Measurements from ENCODE around the gene TNFAIP8. TPM values are rescaled to one million over a fixed set of nuclear protein-coding genes. Genes with fewer than 3 reads are reported as not detected.
"Not testable (repeated sequence)": the region's sequence is repeated elsewhere in the genome, so short reads cannot be mapped to it uniquely, and the experiment has no call there.

Gene TNFAIP8
- total and polyA plus RNA-seq, 5 experiments from 2014 or later = 175 to 220 (median 177) TPM

- ATAC-seq (no peak), DNase-seq (no peak)
- Mint-ChIP-seq H3K9me3 (no peaks in the 10 kb centered on the region), H3K4me3 (peak overlapping the region; percentile 85 to 95 (median 92)), H3K36me3 (no peaks in the 10 kb centered on the region), H3K27me3 (peaks cover 0 to 3% (median 0%) of the 10 kb centered on the region in 5 donors), H3K27ac (peak overlapping the region in 7 of 10 donors; percentile 70 to 94 (median 86)), H3K4me1 (peaks cover 6 to 45% (median 16%) of the 10 kb centered on the region in 4 donors)
- POLR2A ChIA-PET = interaction anchor here (1.1 to 2.2 kb wide), 7 partner anchors 76 to 425 kb away, joined by 4 to 13 read pairs (median 6); partner anchors contain the start of genes DMXL1 and DTWD2
These were observed 56.7 kb downstream of the TNFAIP8 start for GRCh38 chr5:119412279-119413227.

DNA sequence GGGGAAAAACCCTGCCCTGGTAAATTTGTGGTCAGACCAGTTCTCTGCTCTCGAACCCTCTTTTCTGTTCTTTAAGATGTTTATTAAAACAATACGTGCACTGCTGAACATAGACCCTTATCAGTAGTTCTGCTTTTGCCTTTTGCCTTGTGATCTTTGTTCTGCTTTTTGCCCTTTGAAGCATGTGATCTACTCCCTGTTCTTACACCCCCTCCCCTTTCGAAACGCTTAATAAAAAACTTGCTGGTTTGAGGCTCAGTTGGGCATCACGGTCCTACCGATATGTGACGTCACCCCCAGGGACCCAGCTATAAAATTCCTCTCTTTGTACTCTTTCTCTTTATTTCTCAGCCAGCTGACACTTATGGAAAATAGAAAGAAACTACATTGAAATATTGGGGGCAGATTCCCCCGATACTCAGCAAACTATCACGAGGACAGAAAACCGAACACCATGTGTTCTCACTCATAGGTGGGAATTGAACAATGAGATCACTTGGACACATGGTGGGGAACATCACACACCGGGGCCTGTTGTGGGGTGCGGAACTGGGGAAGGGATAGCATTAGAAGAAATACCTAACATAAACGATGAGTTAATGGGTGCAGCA is 58.4 kb downstream of the TNFAIP8 start:
- DNase-seq = peak in 1 of 10 donors; percentile 9
- POLR2A ChIA-PET, H3K27me3 Mint-ChIP-seq, H3K9me3 Mint-ChIP-seq, H3K36me3 Mint-ChIP-seq, ATAC-seq: not testable (repeated sequence)
- peak overlapping the region in 3 of 10 donors; percentile 43 to 61 (median 44) for H3K27ac Mint-ChIP-seq
- peak overlapping the region in 1 of 10 donors; percentile 16 for H3K4me3 Mint-ChIP-seq
- peaks cover 9 to 59% (median 24%) of the 10 kb centered on the region in 4 donors for H3K4me1 Mint-ChIP-seq

DNA sequence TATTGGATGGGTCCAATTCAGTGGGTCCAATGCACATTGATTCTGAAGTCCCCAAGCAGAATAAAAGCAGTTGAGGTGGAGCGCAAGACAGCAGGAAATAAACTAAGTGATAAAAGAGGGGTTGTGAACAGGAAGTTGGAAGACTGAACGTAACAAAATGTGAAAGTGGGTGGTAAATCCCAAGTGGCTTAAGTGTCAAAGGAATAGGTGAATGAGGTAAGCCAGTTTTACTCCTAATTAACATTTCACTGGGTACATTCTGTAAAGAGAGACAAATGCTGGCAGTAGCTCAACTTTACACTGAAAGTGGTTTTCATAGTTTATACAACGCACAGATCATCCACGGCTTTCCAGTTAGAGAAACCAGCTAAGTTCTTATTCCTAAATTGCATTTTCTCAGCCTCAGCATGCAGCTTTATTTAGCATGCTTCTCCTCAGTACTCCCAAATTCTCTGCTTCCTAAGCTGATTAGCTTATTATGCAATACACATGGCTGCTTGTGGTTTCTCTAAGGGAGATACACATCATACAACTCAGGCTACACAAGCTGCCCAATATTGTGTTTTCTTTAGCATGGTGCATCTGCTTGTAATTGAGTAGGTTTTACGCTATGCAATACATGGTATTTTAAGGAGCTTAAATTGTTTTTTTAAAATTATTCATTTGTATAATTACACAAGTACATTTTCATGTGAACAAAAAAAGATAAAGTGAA is 62.2 kb downstream of the TNFAIP8 start:
- Mint-ChIP-seq H3K36me3 (no peaks in the 10 kb centered on the region), H3K4me1 (peaks cover 6 to 46% (median 11%) of the 10 kb centered on the region in 4 donors), H3K9me3 (no peaks in the 10 kb centered on the region), H3K4me3 (peak overlapping the region in 6 of 10 donors; percentile 5 to 38 (median 10)), H3K27me3 (peaks cover 0 to 3% (median 0%) of the 10 kb centered on the region in 5 donors), H3K27ac (no peak overlapping the region)
- ATAC-seq (no peak), DNase-seq (no peak)
- POLR2A ChIA-PET = interaction anchor here (0.9 kb wide), 1 partner anchor 347 kb away, joined by 3 read pairs; the partner anchor contains the start of gene DMXL1

- no peak overlapping the region for H3K4me3 Mint-ChIP-seq
- POLR2A ChIA-PET = interaction anchor here (0.9 kb wide), 1 partner anchor 348 kb away, joined by 3 read pairs; the partner anchor contains the start of gene DMXL1
- ATAC-seq (no peak), DNase-seq (no peak)
- no peaks in the 10 kb centered on the region for H3K9me3 Mint-ChIP-seq
- H3K27me3 Mint-ChIP-seq = peaks cover 0 to 4% (median 0%) of the 10 kb centered on the region in 5 donors
- no peaks in the 10 kb centered on the region for H3K36me3 Mint-ChIP-seq
- peak overlapping the region in 1 of 10 donors; percentile 7 for H3K27ac Mint-ChIP-seq
- H3K4me1 Mint-ChIP-seq = peaks cover 6 to 46% (median 11%) of the 10 kb centered on the region in 4 donors
These were observed 62.8 kb downstream of the TNFAIP8 start for GRCh38 chr5:119418606-119419100.

DNA sequence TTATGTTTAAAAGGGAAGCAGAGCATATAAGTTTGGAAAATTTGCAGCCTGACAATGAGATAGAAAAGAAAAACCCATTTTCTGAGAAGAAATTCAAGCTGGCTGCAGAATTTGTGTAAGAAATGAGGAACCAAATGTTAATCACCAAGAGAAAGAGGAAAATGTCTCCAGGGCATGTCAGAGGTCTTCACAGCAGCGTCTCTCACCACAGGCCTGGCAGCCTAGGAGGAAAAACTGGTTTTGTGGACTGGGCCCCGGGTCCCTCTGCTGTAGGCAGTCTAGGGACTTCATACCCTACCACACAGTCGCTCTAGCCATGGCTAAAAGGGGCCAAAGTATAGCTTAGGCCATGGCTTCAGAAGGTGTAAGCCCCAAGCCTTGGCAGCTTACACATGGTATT is 64.3 kb downstream of the TNFAIP8 start:
- H3K4me1 Mint-ChIP-seq = peaks cover 6 to 37% (median 11%) of the 10 kb centered on the region in 4 donors
- H3K4me3 Mint-ChIP-seq = no peak overlapping the region
- DNase-seq (no peak), ATAC-seq (no peak)
- POLR2A ChIA-PET = no interaction called here
- H3K9me3 Mint-ChIP-seq = no peaks in the 10 kb centered on the region
- H3K36me3 Mint-ChIP-seq = no peaks in the 10 kb centered on the region
- H3K27me3 Mint-ChIP-seq = peaks cover 0 to 8% (median 0%) of the 10 kb centered on the region in 5 donors
- H3K27ac Mint-ChIP-seq = peak overlapping the region in 1 of 10 donors; percentile 7

DNA sequence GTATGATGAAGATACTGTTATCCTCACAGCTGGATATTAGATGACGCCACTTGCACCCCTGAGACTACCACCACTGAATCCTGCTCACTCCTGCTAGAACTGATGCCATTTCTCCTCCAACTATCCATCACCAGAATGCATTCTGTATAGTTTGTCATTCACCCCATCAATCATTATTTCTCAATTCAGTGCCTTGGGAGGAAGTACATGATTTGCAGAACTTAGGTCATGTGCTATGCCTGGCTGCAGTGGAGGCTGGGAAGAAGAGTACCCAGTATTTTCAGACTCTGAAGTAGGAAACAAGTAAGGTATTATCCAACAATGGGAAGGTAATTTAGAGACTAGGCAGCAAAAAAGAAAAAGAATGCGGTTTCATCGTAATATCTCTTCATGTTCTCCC is 70.2 kb downstream of the TNFAIP8 start:
- H3K36me3 Mint-ChIP-seq = no peaks in the 10 kb centered on the region
- peaks cover 0 to 8% (median 0%) of the 10 kb centered on the region in 5 donors for H3K27me3 Mint-ChIP-seq
- no peak overlapping the region for H3K27ac Mint-ChIP-seq
- POLR2A ChIA-PET = no interaction called here
- H3K4me1 Mint-ChIP-seq = peaks cover 0 to 15% (median 0%) of the 10 kb centered on the region in 4 donors
- H3K4me3 Mint-ChIP-seq = no peak overlapping the region
- no peak for DNase-seq
- no peaks in the 10 kb centered on the region for H3K9me3 Mint-ChIP-seq
- ATAC-seq = no peak

DNA sequence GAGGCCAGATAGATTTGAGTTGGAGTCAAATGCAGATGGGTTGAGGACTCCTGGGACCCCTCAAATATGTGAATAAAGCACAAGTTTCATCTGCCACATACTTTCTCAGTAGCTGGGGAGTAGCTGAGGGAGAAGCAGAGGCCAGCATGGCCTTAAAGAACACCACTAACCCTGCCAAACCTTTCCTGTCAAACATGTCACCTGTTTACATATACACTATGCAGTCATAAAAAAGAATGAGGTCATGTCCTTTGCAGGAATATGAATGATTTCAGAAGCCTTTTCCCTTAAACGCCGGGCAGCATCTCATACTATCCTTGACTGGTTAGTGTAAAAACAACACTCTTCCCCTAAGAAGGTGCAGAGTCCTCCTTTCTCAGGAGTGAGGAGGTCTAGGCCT is 71.2 kb downstream of the TNFAIP8 start:
- ATAC-seq (no peak), DNase-seq (no peak)
- Mint-ChIP-seq H3K27me3 (peaks cover 0 to 12% (median 0%) of the 10 kb centered on the region in 5 donors), H3K4me1 (peaks cover 0 to 15% (median 0%) of the 10 kb centered on the region in 4 donors), H3K27ac (no peak overlapping the region), H3K9me3 (no peaks in the 10 kb centered on the region), H3K4me3 (no peak overlapping the region), H3K36me3 (peaks cover 0 to 3% (median 0%) of the 10 kb centered on the region in 3 donors)
- POLR2A ChIA-PET = no interaction called here

DNA sequence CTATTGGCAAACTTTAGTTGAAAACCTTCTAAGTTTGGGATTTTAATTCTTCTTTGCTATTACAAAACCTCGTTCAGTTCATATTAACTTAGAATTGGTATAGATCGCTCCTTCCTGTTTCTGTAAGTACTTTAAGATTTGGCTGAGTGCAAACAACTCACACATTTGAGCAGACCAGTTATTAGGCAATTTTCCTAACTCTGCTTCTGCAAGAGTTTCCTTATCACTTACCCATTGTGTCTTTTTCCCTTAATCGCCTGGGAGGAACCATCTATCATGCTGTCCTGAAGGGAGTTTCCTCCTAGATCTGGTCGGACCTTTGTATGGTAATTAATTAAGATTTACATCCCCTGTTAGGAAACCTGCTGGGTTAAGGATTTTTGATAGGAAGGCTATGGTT is 71.8 kb downstream of the TNFAIP8 start:
- H3K4me3 Mint-ChIP-seq, ATAC-seq, POLR2A ChIA-PET, H3K36me3 Mint-ChIP-seq, H3K9me3 Mint-ChIP-seq, H3K27ac Mint-ChIP-seq, DNase-seq: not testable (repeated sequence)
- Mint-ChIP-seq H3K4me1 (peaks cover 0 to 15% (median 0%) of the 10 kb centered on the region in 4 donors), H3K27me3 (peaks cover 0 to 12% (median 0%) of the 10 kb centered on the region in 5 donors)

GRCh38 chr5:119428166-119428565 is 72.3 kb downstream of the TNFAIP8 start:
- DNase-seq, ATAC-seq, POLR2A ChIA-PET, H3K9me3 Mint-ChIP-seq, H3K4me3 Mint-ChIP-seq, H3K36me3 Mint-ChIP-seq: not testable (repeated sequence)
- Mint-ChIP-seq H3K27me3 (peaks cover 0 to 12% (median 0%) of the 10 kb centered on the region in 5 donors), H3K4me1 (peaks cover 0 to 15% (median 0%) of the 10 kb centered on the region in 4 donors), H3K27ac (peak overlapping the region in 1 of 10 donors; percentile 46)

- ATAC-seq, H3K36me3 Mint-ChIP-seq, H3K27ac Mint-ChIP-seq, POLR2A ChIA-PET, H3K9me3 Mint-ChIP-seq, DNase-seq, H3K4me3 Mint-ChIP-seq: not testable (repeated sequence)
- H3K27me3 Mint-ChIP-seq = peaks cover 0 to 11% (median 0%) of the 10 kb centered on the region in 5 donors
- H3K4me1 Mint-ChIP-seq = peaks cover 0 to 15% (median 0%) of the 10 kb centered on the region in 4 donors
These were observed 72.8 kb downstream of the TNFAIP8 start for GRCh38 chr5:119428574-119428973.

- not testable (repeated sequence) for ATAC-seq, DNase-seq, H3K4me3 Mint-ChIP-seq, H3K9me3 Mint-ChIP-seq, H3K36me3 Mint-ChIP-seq
- Mint-ChIP-seq H3K27me3 (peaks cover 6 to 25% (median 12%) of the 10 kb centered on the region in 5 donors), H3K27ac (peak overlapping the region in 1 of 10 donors; percentile 73), H3K4me1 (peaks cover 5 to 23% (median 9%) of the 10 kb centered on the region in 4 donors)
- POLR2A ChIA-PET = interaction anchor here (0.7 kb wide), 1 partner anchor 102 kb away, joined by 3 read pairs; no protein-coding TSS in a partner anchor
These were observed 76.9 kb downstream of the TNFAIP8 start for GRCh38 chr5:119432674-119433237.

Measured in naive thymus-derived CD8-positive, alpha-beta T cell (primary cell).